WTC11 (cell line): ENCODE data around the gene AGAP3.

Source experiments
- CREB1 ChIP-seq: sonication (generic); formaldehyde crosslinking; IDR thresholded peaks from 2 replicates; pipeline ENCODE4 v1.8.0; 2023; ENCODE audit warnings: mild to moderate bottlenecking, missing genetic modification reagents
- FOXK1 ChIP-seq: sonication (generic); formaldehyde crosslinking; IDR thresholded peaks from 2 replicates; pipeline ENCODE4 v1.8.0; 2022; ENCODE audit warnings: mild to moderate bottlenecking, moderate library complexity, missing genetic modification reagents

DNA sequence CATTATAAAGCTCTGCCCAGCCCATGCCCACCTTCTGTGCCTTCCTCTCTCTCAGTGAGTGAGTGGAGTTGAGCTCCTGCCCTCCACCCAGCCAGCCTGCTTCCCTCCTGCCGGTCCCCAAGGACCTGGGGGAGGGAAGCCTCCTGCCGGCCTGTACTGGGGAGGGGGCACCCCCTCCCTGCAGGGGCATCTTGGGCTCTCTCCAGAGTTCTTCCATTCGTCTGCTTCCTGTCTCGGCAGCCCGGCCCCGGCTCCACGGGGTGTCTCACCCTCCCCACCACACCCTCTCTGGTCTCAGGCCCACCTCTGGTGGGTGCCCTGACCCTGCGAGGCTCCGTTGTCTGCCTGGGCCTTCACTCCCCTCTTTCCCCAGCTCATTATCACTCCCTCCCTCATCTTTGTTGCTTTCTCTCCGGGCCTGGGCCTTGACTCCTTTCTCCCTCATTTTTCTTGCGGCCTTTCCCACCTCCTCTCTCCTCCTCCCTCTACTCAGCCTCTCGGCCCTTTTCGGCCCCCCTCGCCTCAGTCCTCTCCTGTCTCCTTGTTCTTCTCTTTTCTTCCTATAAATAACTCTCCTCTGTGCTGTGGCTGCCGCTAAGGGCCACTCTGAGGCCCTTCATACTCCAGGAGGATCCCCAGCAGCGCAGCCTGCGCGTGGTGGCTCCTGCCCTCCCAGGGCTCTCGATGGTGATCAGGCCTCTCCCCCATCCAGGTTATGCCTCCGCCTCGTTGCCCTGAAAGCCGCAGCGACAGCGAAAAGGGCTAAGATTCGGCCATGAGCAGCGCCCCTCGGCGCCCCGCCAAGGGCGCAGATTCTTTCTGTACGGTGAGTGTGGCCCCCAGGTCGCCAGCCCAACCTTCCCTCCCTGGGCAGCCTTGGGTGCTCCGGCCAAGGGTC is 24.8 kb upstream of the AGAP3 start:
- TF ChIP-seq CREB1 (CRISPR knock-in tag) (no peak), FOXK1 (CRISPR knock-in tag) (no peak)
